ENCODE measurements around the gene ZNF43.

Gene ZNF43

GRCh38 chr19:21841488-21842097, 5.6 kb upstream of the ZNF43 start:
- Histone ChIP-seq H3K79me2 (ENCODE audit: low read length) (no peaks in the 10 kb centered on the region), H3K27ac (ENCODE audit: low read length) (no peak overlapping the region), H2AFZ (ENCODE audit: low read depth, low read length) (no peak overlapping the region), H3K4me2 (ENCODE audit: low read length) (no peak overlapping the region), H3K36me3 (replicated peaks; ENCODE audit: low read depth, low read length) (peaks cover 82% of the 10 kb centered on the region), H4K20me1 (ENCODE audit: insufficient read depth, low read length) (no peaks in the 10 kb centered on the region), H3K9ac (ENCODE audit: low read length) (no peak overlapping the region), H3K27me3 (ENCODE audit: low read depth, low read length) (no peaks in the 10 kb centered on the region), H3K4me3 (ENCODE audit: low read length) (no peak overlapping the region), H3K4me1 (ENCODE audit: low read length) (peaks cover 12% of the 10 kb centered on the region), H3K9me3 (ENCODE audit: insufficient read depth, low read length) (peaks cover 6% of the 10 kb centered on the region; the same call in 1 of the 2 replicates)
- TF ChIP-seq, protein P1, sequence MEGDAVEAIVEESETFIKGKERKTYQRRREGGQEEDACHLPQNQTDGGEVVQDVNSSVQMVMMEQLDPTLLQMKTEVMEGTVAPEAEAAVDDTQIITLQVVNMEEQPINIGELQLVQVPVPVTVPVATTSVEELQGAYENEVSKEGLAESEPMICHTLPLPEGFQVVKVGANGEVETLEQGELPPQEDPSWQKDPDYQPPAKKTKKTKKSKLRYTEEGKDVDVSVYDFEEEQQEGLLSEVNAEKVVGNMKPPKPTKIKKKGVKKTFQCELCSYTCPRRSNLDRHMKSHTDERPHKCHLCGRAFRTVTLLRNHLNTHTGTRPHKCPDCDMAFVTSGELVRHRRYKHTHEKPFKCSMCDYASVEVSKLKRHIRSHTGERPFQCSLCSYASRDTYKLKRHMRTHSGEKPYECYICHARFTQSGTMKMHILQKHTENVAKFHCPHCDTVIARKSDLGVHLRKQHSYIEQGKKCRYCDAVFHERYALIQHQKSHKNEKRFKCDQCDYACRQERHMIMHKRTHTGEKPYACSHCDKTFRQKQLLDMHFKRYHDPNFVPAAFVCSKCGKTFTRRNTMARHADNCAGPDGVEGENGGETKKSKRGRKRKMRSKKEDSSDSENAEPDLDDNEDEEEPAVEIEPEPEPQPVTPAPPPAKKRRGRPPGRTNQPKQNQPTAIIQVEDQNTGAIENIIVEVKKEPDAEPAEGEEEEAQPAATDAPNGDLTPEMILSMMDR (IDR thresholded peaks at IDR 0.05; ENCODE audit: low read depth, low read length): no peak
- TF ChIP-seq EZH2phosphoT487 (IDR thresholded peaks at IDR 0.05; ENCODE audit: low read depth): no peak

DNA sequence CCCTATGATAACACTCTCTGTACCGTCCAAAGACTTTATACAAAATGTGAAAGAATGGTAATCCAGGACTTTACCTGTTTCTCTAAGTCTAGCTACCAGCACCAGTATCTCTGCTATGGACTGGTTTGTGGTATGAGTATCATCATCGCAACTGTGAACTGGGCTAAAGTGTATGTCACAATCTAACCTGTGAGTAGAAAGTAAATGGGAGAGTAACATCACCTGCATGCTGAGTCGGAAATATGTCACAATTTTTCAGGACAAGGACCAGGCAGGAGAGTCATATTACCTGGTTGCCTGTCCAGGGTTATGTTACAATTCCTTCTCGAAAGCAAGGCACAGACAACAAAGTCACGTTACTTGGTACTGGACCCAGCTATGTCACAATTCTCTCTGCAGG, 5.1 kb upstream of the ZNF43 start:
- H2AFZ ChIP-seq (ENCODE audit: low read depth, low read length): no peak overlapping the region
- H3K79me2 ChIP-seq (ENCODE audit: low read length): no peaks in the 10 kb centered on the region
- no peak overlapping the region for H3K9ac ChIP-seq (ENCODE audit: low read length)
- H4K20me1 ChIP-seq (ENCODE audit: insufficient read depth, low read length): no peaks in the 10 kb centered on the region
- H3K9me3 ChIP-seq (ENCODE audit: insufficient read depth, low read length): 0 out of 2 replicates have a peak, but pooled peaks cover 5% of the 10 kb centered on the region
- H3K36me3 ChIP-seq (replicated peaks; ENCODE audit: low read depth, low read length): peaks cover 77% of the 10 kb centered on the region
- H3K27ac ChIP-seq (ENCODE audit: low read length): no peak overlapping the region
- no peak for TF ChIP-seq EZH2phosphoT487 (IDR thresholded peaks at IDR 0.05; ENCODE audit: low read depth)
- TF ChIP-seq, protein P1 (IDR thresholded peaks at IDR 0.05; ENCODE audit: low read depth, low read length): no peak
- peaks cover 17% of the 10 kb centered on the region for H3K4me1 ChIP-seq (ENCODE audit: low read length)
- no peak overlapping the region for H3K4me2 ChIP-seq (ENCODE audit: low read length)
- H3K27me3 ChIP-seq (ENCODE audit: low read depth, low read length): no peaks in the 10 kb centered on the region
- no peak overlapping the region for H3K4me3 ChIP-seq (ENCODE audit: low read length)

GRCh38 chr19:21839976-21840375, 4.0 kb upstream of the ZNF43 start:
- no peak for TF ChIP-seq EZH2phosphoT487 (IDR thresholded peaks at IDR 0.05; ENCODE audit: low read depth)
- TF ChIP-seq, protein P1 (IDR thresholded peaks at IDR 0.05; ENCODE audit: low read depth, low read length): no peak
- Histone ChIP-seq H3K9me3 (ENCODE audit: insufficient read depth, low read length) (0 out of 2 replicates have a peak, but pooled peaks cover 5% of the 10 kb centered on the region), H2AFZ (ENCODE audit: low read depth, low read length) (no peak overlapping the region), H3K4me1 (ENCODE audit: low read length) (peaks cover 17% of the 10 kb centered on the region), H3K4me2 (ENCODE audit: low read length) (no peak overlapping the region), H4K20me1 (ENCODE audit: insufficient read depth, low read length) (no peaks in the 10 kb centered on the region), H3K36me3 (replicated peaks; ENCODE audit: low read depth, low read length) (peaks cover 67% of the 10 kb centered on the region), H3K4me3 (ENCODE audit: low read length) (no peak overlapping the region), H3K27me3 (ENCODE audit: low read depth, low read length) (no peaks in the 10 kb centered on the region), H3K9ac (ENCODE audit: low read length) (no peak overlapping the region), H3K79me2 (ENCODE audit: low read length) (peaks cover 10% of the 10 kb centered on the region), H3K27ac (ENCODE audit: low read length) (no peak overlapping the region)

DNA sequence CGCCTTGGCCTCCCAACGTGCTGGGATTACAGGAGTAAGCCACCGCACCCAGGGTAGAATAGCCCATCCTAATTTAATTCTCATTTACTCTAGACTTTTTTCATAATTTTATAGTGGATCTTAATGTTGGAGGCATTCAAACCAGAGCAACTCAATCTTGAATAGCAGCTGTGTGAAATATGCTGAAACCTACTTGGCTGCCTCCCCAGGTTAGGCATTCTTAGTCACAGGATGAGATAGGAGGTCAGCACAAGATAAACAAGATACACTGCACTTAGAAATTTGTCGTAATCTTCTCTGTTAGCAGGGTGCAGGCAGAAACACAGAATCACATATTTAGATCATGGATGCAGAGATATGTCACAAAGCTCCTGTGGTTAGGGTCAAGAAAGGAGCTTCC, 2.7 kb upstream of the ZNF43 start:
- no peaks in the 10 kb centered on the region for H4K20me1 ChIP-seq (ENCODE audit: insufficient read depth, low read length)
- H3K4me1 ChIP-seq (ENCODE audit: low read length): peaks cover 17% of the 10 kb centered on the region
- no peak overlapping the region for H3K4me2 ChIP-seq (ENCODE audit: low read length)
- no peaks in the 10 kb centered on the region for H3K27me3 ChIP-seq (ENCODE audit: low read depth, low read length)
- H2AFZ ChIP-seq (ENCODE audit: low read depth, low read length): no peak overlapping the region
- H3K36me3 ChIP-seq (replicated peaks; ENCODE audit: low read depth, low read length): peaks cover 66% of the 10 kb centered on the region
- H3K27ac ChIP-seq (ENCODE audit: low read length): no peak overlapping the region
- no peak overlapping the region for H3K9ac ChIP-seq (ENCODE audit: low read length)
- H3K4me3 ChIP-seq (ENCODE audit: low read length): no peak overlapping the region
- TF ChIP-seq, protein P1 (IDR thresholded peaks at IDR 0.05; ENCODE audit: low read depth, low read length): no peak
- no peak for TF ChIP-seq EZH2phosphoT487 (IDR thresholded peaks at IDR 0.05; ENCODE audit: low read depth)
- 0 out of 2 replicates have a peak, but pooled peaks cover 5% of the 10 kb centered on the region for H3K9me3 ChIP-seq (ENCODE audit: insufficient read depth, low read length)
- H3K79me2 ChIP-seq (ENCODE audit: low read length): peaks cover 20% of the 10 kb centered on the region

All from OCI-LY3 (cell line).